ENCODE data around the gene ING4. TPM values are rescaled to one million over a fixed set of nuclear protein-coding genes. Genes with fewer than 3 reads are reported as not detected.
"Not testable (repeated sequence)": the region's sequence is repeated elsewhere in the genome, so short reads cannot be mapped to it uniquely, and the experiment has no call there.

Gene ING4
- total RNA-seq: 46.2 TPM

GRCh38 chr12:6662906-6663742 lies at the start of gene ING4:
TSS of gene ING4 (minus strand) at chr12:6663119. CDS start at chr12:6663101, 18 bp downstream.
- DNase-seq: peak; percentile 100

GRCh38 chr12:6708960-6709394 lies 46.1 kb upstream of the ING4 start:
- no peak for DNase-seq

- DNase-seq: not testable (repeated sequence)
Measured at GRCh38 chr12:6708351-6708750, 45.4 kb upstream of the ING4 start.

DNA sequence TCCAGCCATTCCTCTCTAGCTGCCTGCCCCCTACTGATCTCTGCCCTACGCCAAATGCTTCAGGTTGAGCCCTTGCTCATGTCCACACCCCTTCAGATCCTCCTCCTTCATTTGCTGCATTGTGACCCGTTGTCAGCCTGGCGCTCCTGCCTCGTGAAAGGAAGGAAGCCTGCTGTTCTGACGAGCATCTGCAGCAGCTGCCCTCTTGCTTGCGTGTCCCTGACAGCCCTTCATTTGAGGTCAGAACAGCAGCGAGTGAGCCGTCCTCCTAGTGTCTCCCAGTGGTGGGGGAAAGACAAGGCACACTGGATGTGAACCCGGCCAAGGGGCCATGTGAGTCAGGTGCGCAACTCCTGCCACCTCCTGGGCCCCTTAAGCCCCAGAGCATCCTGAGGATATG lies 40.7 kb upstream of the ING4 start:
- DNase-seq: no peak

DNA sequence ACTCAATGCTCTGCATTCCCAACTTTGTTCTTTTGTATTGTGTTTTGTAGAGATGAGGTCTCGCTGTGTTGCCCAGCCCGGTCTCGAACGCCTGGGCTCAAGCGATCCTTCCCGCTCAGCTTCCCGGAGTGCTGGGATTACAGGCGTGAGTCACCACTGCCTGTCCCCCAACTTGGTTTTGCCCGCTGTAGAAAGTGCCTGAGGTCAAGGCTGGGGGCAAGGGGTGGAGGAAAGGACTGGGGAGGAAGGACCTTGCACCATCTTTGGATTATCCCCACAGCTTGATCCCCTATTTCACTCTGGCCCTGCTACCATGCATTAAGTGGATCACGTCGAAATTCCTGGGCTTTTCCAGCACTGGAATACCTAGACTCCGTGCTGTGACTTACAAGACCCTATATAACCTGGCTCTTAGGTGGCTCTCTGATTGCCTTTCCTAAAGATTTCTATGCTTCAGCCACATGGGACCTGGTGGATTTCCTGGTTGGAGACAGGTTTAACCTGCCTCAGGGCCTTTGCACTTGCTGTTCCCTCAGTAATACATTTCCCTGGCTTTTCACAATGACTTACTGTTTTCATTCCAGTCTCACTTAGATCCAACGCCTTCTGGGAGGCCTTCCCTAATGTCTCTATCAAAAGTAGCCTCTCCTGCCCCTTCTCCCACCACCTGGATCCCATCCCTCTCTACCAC lies 38.3 kb upstream of the ING4 start:
- peak; percentile 11 for DNase-seq

DNA sequence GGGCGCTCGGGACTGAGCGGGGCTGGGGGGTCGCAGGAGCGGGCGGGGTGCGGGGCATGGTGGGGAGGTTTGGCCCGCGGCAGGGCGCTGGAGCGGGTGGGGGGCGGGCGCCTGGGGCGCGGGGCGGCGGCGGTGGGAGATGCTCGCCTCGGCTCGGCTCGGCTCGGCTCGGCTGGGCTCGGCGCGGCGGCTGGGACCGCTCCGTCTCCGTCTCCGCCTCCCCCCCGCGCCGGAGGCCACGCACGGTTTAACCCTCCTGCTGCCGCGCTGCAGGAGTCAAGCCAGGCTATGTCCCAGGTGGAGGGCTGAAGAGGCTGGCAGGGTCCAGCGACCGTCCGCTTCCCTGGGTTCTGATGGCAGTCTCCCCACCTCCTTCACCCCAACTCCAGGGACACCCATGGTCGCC lies 37.7 kb upstream of the ING4 start, which contains the start of gene PIANP:
Gene PIANP (minus strand): TSS at position 170 of the 406 bp plus-strand sequence. CDS start 2,754 bp downstream, outside the sequence.
- DNase-seq: peak; percentile 76

GRCh38 chr12:6699989-6700645 lies 37.2 kb upstream of the ING4 start:
- DNase-seq: peak; percentile 37

- no peak for DNase-seq
Measured at GRCh38 chr12:6699259-6699988, 36.5 kb upstream of the ING4 start.

GRCh38 chr12:6698352-6699046 lies 35.6 kb upstream of the ING4 start:
- no peak for DNase-seq

- DNase-seq: peak; percentile 49
Measured at GRCh38 chr12:6697584-6698351, 34.8 kb upstream of the ING4 start.

DNA sequence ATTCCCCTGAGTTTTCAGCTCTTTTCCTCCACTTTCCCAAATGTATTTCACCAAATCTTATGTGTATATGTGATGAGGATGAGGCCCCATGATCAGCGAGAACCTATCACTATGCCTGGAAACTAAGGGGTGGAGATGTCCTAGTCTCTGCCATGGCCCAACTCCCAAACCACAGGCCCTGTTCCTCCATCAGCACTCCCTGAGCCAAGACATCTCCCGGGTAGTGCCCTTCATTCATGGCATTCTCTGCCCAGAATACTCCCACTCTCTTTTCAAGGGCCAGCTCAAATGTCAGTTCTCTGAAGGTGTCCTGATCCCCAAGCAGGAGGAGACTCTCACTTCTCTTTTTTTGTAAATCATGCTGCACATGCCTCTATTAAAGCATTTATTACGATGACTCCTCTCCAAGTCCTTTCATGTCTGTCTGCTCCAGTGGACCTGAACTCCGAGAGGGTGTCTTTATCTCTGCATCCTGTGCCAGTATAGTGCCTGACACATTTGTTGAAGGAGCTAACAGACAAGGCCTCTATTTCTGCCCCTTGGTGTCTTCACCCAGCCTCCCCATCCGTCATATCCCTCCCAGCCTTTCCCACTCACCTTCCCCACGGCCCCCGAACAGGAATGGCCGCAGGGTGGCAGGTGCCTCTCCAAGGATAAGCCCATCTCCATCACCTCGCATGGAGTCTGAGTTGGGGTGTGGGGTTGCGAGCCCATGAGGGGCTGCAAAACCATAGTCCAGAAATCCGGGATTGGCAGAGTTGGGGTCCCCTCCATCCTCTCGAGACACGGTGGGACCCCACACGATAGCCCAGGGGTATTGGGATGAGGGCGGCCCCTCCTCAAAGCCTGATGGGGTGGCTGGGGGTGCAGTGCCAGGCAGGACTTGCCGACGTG lies 34.0 kb upstream of the ING4 start:
- peak; percentile 15 for DNase-seq

DNA sequence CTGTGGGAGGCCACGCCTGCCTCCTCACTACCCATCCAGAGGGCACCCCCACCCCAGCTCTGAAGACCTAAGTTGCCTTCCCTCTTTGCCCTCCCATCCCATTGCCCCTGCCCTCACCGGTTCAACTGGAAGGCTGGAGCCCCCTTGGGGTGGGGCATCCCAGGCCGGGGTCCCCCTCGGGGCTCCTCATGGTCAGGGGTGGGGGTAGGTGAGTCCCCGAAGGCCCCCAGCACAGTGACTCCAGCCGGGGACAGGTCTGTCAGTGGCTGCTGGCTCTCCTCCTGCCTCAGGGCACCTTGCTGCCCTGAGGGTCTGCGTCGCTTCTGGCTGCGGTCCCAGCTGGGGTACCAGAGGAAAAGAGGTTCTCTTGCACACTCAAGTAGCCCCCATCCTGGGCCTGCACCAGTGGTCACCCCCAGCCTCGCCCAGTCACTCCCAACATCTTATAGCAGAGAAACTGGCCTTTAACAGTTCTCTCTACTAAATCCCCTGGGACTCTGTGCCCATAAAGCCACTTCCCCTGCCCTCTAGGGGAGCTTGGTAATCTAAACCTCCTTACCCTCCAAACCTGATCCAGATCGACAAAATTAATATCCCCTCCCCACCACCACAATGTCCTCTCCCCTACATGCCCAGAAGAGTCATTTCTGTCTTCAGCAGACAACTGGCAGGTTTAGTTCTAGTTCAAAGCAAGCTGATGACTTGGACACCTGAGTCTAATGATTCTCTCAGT lies 32.6 kb upstream of the ING4 start:
- DNase-seq: no peak

DNA sequence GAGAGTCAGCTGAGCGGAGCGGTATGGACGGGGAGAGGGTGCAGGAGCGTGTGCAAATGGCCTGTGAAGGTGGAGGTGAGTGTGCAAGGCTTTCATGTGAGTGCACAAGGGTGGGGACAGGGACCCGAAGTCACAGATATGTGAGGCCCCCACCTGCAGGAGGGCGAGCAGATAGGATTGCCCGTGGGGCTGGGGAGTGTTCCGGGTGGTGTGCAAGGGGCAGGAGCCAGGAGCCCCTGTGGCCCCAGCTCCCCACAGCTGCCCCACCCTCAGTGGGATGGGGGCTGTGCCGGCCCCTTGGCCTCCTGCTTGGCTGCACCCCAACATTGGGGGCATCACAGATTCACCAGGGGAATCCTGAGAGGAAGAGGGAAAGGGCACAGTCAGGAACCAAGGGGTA lies 31.8 kb upstream of the ING4 start:
- no peak for DNase-seq

DNA sequence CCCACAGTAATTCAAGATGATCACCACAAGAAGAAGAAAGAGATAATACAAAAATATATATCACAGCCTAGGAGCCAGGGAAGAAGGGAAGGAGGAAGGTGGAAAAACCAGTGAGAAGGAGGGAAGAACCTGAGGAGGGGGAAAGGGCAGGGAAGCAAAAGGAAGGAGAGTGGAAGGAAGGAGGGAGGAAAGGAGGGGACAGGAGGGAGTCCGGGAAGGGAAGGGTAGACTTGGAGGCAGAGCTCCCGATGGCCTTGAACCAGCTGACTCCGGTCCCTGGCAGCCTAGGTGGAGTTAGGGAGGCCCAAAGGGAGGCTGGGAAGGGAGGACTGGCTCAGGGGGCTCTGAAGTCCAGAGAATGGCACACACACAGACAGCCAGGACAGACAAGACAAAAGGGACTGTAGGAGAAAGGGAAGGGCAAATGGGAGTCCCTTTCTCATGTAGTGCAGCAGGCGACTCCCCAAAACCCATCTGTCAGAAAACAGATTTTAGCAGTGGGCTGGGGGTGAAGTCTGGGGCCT lies 31.0 kb upstream of the ING4 start:
- DNase-seq: no peak

- no peak for DNase-seq
Measured at GRCh38 chr12:6692888-6693287, 30.0 kb upstream of the ING4 start.

GRCh38 chr12:6691473-6691872 lies 28.6 kb upstream of the ING4 start:
- DNase-seq: no peak

GRCh38 chr12:6688999-6689882 lies 26.3 kb upstream of the ING4 start, which contains the start of gene ZNF384:
TSS of gene ZNF384 (minus strand) at chr12:6689375. CDS start at chr12:6679520, 9,855 bp downstream.
- DNase-seq: peak; percentile 100
